Measurements from ENCODE around the gene KLHL30.

KLHL30 gene

DNA sequence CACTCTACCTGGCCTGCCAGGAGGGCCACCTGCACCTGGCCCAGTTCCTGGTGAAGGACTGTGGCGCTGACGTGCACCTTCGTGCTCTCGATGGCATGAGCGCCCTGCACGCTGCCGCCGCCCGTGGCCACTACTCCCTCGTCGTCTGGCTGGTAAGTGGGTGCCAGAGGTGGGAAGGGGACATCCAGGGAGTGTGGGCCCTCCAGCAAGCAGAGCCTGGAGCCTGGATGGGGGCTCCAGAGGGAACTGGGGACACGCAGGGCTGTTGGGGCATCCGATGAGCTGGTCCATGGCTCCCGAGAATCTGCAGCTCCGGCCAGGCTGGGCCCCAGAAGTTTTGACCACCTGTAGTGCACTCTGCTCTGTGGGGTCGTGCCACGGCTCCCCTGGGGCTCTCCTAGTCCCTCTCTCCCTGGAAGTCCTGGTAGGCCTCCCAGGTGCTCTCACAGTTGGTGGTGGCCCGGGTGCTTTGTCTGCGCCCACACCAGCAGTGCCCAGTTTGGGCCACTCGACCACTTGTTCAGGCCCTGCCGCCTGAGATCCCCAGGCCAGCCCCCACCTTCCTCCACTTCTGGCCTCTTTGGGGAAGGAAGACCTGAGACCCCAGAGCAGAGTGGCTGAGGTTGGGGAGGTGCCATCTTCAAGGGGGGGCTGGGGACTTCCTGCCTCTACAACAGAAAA lies 33.6 kb upstream of the KLHL30 start:
- no peak for ATAC-seq
- TF ChIP-seq, protein P1, sequence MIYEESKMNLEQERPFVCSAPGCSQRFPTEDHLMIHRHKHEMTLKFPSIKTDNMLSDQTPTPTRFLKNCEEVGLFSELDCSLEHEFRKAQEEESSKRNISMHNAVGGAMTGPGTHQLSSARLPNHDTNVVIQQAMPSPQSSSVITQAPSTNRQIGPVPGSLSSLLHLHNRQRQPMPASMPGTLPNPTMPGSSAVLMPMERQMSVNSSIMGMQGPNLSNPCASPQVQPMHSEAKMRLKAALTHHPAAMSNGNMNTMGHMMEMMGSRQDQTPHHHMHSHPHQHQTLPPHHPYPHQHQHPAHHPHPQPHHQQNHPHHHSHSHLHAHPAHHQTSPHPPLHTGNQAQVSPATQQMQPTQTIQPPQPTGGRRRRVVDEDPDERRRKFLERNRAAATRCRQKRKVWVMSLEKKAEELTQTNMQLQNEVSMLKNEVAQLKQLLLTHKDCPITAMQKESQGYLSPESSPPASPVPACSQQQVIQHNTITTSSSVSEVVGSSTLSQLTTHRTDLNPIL (CRISPR knock-in tag; IDR thresholded peaks at IDR 0.05; ENCODE audit: low read depth) = no peak
- TF ChIP-seq PPARA (CRISPR knock-in tag; IDR thresholded peaks at IDR 0.05; ENCODE audit: borderline replicate concordance) (no peak), ZNF565 (CRISPR knock-in tag; conservative IDR thresholded peaks at IDR 0.05; ENCODE audit: low read depth) (no peak), TSHZ2 (CRISPR knock-in tag; IDR thresholded peaks at IDR 0.05) (no peak)

DNA sequence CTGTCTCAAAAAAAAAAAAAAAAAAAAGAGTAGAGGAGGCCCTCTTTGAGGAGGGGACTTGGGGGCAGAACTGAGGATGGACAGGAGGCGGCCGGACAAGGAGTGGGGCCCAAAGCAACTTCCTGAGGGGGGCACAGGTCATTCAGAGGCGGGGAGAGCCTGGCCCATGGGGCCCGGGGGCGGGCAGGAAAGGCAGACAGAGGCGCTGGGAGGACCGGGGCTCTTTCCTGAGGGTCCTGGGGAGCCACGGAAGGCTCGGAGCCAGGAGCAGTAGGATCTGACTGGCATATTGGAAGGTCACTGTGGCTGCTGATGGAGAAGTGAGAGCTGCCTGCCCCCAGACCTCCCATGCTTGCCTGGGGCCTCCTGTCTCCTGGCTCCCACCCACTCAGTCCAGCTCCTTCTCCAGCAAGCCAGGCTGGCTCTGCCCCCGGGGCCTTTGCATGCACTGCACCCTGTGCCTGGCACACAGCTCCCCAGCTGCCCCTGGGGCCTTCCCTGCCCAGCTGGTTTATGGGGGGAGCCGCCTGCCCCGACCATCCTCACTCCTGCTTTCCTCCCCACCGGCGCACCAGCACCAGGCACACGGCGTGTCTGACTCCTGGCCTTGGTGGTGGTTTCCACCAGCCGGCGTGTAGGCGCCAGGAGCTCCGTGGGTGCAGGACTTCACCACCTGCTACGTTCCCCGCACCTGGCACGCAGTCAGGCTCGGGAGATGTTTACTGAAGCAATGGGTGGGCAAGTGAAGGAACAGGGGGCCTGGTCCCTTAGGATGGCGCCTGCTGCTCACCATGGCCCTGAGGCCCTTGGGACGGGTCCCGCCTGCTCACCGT lies 32.7 kb upstream of the KLHL30 start:
- no peak for TF ChIP-seq TSHZ2 (CRISPR knock-in tag; IDR thresholded peaks at IDR 0.05)
- no peak for ATAC-seq

GRCh38 chr2:238106339-238106697 lies 32.1 kb upstream of the KLHL30 start:
- peak; percentile 12; the same call in 2 of the 3 replicates for ATAC-seq
- TF ChIP-seq ZFP3 (CRISPR knock-in tag; IDR thresholded peaks at IDR 0.05) (no peak), ESRRG (CRISPR knock-in tag; IDR thresholded peaks at IDR 0.05) (no peak)

DNA sequence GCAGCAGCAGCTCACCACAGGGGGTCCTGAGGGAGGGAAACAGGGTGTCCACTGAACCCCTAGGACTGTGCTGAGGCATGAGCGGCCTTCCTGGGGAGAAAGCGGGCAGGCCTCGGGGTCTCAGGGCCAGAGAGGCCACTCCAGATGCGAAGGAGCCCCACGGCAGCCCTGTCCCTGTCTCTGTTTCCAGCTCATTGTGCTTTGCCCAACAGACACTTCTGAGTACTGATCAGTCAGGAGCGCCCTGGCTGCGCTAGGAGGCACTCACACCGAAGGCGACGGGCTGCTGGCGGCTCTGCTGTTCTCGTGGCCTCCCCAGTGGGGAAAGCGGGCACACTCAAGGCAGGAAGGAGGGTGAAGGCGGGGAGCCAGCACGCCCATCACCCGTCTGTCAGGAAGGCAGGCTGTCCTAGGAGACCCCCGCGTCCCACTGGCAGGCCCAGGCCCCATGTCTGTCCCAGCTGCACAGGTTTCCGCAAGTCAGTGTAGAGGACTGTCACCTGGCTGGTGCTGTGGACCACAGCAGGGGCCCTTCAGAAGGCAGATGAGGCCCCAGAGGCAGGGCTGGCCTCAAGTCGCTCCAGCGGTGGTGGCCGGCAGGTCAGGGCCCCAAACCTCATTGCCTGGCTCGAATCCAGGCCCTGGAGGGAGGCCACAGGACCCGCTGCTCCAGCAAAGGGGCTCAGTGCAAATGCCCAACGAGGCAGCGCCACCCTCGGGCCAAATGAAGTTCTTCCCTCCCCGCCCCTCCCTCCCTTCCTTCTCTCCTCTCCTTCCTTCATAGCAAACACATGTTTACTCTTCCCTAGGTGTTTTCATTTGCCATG lies 31.6 kb upstream of the KLHL30 start:
- TF ChIP-seq ESRRG (CRISPR knock-in tag; IDR thresholded peaks at IDR 0.05) = no peak
- TF ChIP-seq TOX (CRISPR knock-in tag; IDR thresholded peaks at IDR 0.05; ENCODE audit: borderline replicate concordance) = no peak
- TF ChIP-seq ZFP3 (CRISPR knock-in tag; IDR thresholded peaks at IDR 0.05) = no peak
- TF ChIP-seq ZNF8 (CRISPR knock-in tag; IDR thresholded peaks at IDR 0.05) = no peak
- TF ChIP-seq ZC3H10 (CRISPR knock-in tag; IDR thresholded peaks at IDR 0.05) = no peak
- TF ChIP-seq, protein P2, sequence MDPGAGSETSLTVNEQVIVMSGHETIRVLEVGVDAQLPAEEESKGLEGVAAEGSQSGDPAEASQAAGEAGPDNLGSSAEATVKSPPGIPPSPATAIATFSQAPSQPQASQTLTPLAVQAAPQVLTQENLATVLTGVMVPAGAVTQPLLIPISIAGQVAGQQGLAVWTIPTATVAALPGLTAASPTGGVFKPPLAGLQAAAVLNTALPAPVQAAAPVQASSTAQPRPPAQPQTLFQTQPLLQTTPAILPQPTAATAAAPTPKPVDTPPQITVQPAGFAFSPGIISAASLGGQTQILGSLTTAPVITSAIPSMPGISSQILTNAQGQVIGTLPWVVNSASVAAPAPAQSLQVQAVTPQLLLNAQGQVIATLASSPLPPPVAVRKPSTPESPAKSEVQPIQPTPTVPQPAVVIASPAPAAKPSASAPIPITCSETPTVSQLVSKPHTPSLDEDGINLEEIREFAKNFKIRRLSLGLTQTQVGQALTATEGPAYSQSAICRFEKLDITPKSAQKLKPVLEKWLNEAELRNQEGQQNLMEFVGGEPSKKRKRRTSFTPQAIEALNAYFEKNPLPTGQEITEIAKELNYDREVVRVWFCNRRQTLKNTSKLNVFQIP (CRISPR knock-in tag; IDR thresholded peaks at IDR 0.05; ENCODE audit: borderline replicate concordance, low read depth) = no peak
- no peak for TF ChIP-seq CSRNP3 (CRISPR knock-in tag; IDR thresholded peaks at IDR 0.05)
- TF ChIP-seq CSDC2 (CRISPR knock-in tag; IDR thresholded peaks at IDR 0.05) = no peak
- peak; percentile 48 for ATAC-seq

All from SK-N-SH treated with all-trans-retinoic acid at 6 μM for 48 hours (cell line).